GM23338 (cell line): ENCODE results near the gene PHTF2. TPM values are rescaled to one million over a fixed set of nuclear protein-coding genes. Genes with fewer than 3 reads are reported as not detected.
A peak's percentile ranks its signal among the peaks of the same experiment; 100 is the strongest.

ENCODE experiments used
- ATAC-seq: fragments of 200-7000 bp; cut with Tn5 transposase; 3 replicates; pipeline ENCODE4 v1.9.1; 2020
- DNase-seq: peaks from one replicate; pipeline ENCODE4 v3.0.0-alpha.2; 2015; ENCODE audit warnings: low spot score
- H2AFZ ChIP-seq: fragments of 200-600 bp; sonication (generic); 2 replicates; pipeline ENCODE4 v1.8.0; 2016; ENCODE audit warnings: antibody characterized with exemption, mild to moderate bottlenecking, moderate library complexity
- H3F3A ChIP-seq: fragments of 200-600 bp; sonication (generic); replicated peaks from 2 replicates; pipeline ENCODE4 v1.8.0; 2017; ENCODE audit warnings: antibody characterized with exemption, mixed run types, low read depth
- H3K27ac ChIP-seq: fragments of 200-600 bp; sonication (generic); 2 replicates; pipeline ENCODE4 v1.6.1; 2016; ENCODE audit warnings: low read depth
- H3K27me3 ChIP-seq: fragments of 200-600 bp; sonication (generic); 2 replicates; pipeline ENCODE4 v1.8.0; 2016; ENCODE audit warnings: mild to moderate bottlenecking, mixed run types, moderate library complexity; ENCODE audit not compliant: insufficient read depth
- H3K36me3 ChIP-seq: fragments of 200-600 bp; sonication (generic); 2 replicates; pipeline ENCODE4 v1.8.0; 2016; ENCODE audit warnings: mild to moderate bottlenecking; ENCODE audit not compliant: insufficient read depth
- H3K4me1 ChIP-seq: fragments of 200-600 bp; sonication (generic); 2 replicates; pipeline ENCODE4 v1.8.0; 2016; ENCODE audit warnings: mild to moderate bottlenecking, moderate library complexity; ENCODE audit not compliant: insufficient read depth
- H3K4me2 ChIP-seq: fragments of 200-600 bp; sonication (generic); 2 replicates; pipeline ENCODE4 v1.7.1; 2017; ENCODE audit warnings: mixed run types
- H3K4me3 ChIP-seq: fragments of 200-600 bp; sonication (generic); 2 replicates; pipeline ENCODE4 v1.6.1; 2016; ENCODE audit warnings: mixed run types
- H3K79me2 ChIP-seq: fragments of 200-600 bp; sonication (generic); replicated peaks from 2 replicates; pipeline ENCODE4 v1.8.0; 2017; ENCODE audit warnings: mild to moderate bottlenecking; ENCODE audit not compliant: insufficient read depth
- H3K9me2 ChIP-seq: fragments of 200-600 bp; sonication (generic); 2 replicates; pipeline ENCODE4 v1.8.0; 2017; ENCODE audit not compliant: insufficient read depth
- H4K20me1 ChIP-seq: fragments of 200-600 bp; sonication (generic); replicated peaks from 2 replicates; pipeline ENCODE4 v1.8.0; 2017; ENCODE audit warnings: mild to moderate bottlenecking; ENCODE audit not compliant: insufficient read depth
- H3K27ac Mint-ChIP-seq: 2 replicates; pipeline ENCODE4 v1.8.0; 2020; ENCODE audit warnings: inconsistent platforms, mild to moderate bottlenecking, moderate library complexity, mixed read lengths
- H3K27me3 Mint-ChIP-seq: 3 replicates; pipeline ENCODE4 v1.8.0; 2022; ENCODE audit warnings: low read depth, mild to moderate bottlenecking, moderate library complexity, mixed read lengths, inconsistent platforms; ENCODE audit not compliant: insufficient read depth, poor library complexity
- H3K36me3 Mint-ChIP-seq: 3 replicates; pipeline ENCODE4 v1.8.0; 2021; ENCODE audit warnings: low read depth, mild to moderate bottlenecking, inconsistent platforms, moderate library complexity, mixed read lengths
- H3K4me1 Mint-ChIP-seq: 3 replicates; pipeline ENCODE4 v1.8.0; 2020; ENCODE audit warnings: mild to moderate bottlenecking, inconsistent platforms, mixed read lengths
- H3K4me3 Mint-ChIP-seq: 3 replicates; pipeline ENCODE4 v1.8.0; 2021; ENCODE audit warnings: moderate library complexity, mild to moderate bottlenecking, inconsistent platforms, mixed read lengths
- H3K9me3 Mint-ChIP-seq: 3 replicates; pipeline ENCODE4 v1.8.0; 2020; ENCODE audit warnings: moderate library complexity, mild to moderate bottlenecking, inconsistent platforms, mixed read lengths
- POLR2AphosphoS5 ChIP-seq: IDR thresholded peaks from 2 replicates; pipeline ENCODE4 v1.6.1; 2016; ENCODE audit warnings: antibody characterized with exemption, low read depth
- ZNF331 ChIP-seq: fragments of 250-450 bp; sonication (Bioruptor Pico); IDR thresholded peaks from 2 replicates; pipeline ENCODE4 v1.5.0; 2020; ENCODE audit warnings: low read depth, mild to moderate bottlenecking, moderate library complexity
- polyA plus RNA-seq: library from polyadenylated mRNA; unstranded; fragments of >200 nt; fragmentation: Nextera tagmentation; extraction: Ambion mirVana; gene quantifications from 2 replicates; pipeline ENCODE4 v1.2.1, GENCODE V29; 2016
- total RNA-seq: library from RNA; depleted of rRNA; stranded (reverse); fragments of >200 nt; shearing (Covaris generic); gene quantifications from 2 replicates; pipeline ENCODE4 v1.2.3, GENCODE V29; 2014
- TF ChIP-seq, protein P1 (sequence below), 2 experiments: fragments of 200-600 bp in 1 of 2; sonication (generic) in 1 of 2; conservative IDR thresholded peaks; 2 replicates each; pipeline versions ENCODE4 v1.5.1 to v1.6.1; 2016 to 2017; ENCODE audit warnings: antibody characterized with exemption in 2 of 2, low read depth in 2 of 2, mild to moderate bottlenecking in 2 of 2, moderate library complexity in 1 of 2
- TF ChIP-seq, protein P2 (sequence below): IDR thresholded peaks from 2 replicates; pipeline ENCODE4 v1.6.1; 2016; ENCODE audit warnings: antibody characterized with exemption

PHTF2 gene
- total and polyA plus RNA-seq, 2 experiments from 2014 or later: 14.6 to 24.1 TPM

DNA sequence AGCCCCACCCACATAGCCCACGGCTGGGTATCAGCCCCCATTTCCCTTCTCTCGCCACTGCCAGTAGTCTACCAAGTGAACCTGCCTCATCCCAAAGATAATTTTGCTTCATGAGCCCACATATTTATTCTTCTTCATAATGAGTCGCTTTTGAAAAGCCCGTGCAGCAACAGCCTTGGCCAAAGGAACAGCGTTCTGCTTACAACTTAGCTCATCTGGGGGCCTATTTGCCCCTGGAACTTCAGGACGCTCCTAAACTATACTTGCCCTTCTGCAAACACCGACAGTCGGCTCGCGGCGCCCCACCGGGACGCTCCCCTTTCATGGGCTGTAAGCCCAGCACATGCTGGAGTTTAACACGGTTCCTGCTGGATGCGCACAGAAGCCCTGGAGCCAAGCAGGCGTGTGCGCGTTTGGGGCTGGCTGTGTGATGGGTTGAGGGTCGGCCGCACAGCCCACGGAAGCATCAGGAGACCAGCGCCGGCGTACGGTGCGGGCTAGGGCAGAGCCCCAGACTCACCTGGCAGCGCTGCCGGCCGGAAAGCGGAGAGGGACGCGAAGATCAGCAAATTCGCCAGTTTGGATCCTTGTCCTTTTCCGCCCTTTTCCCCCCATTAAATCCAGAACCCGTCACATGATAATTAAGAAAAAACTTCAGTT is 709 bp upstream of the PHTF2 start:
- peaks cover 11% of the 10 kb centered on the region; the same call in 1 of the 2 replicates for H4K20me1 ChIP-seq
- peaks cover 22% of the 10 kb centered on the region for H3K4me1 ChIP-seq
- H3K9me3 Mint-ChIP-seq: no peaks in the 10 kb centered on the region
- H3K27ac Mint-ChIP-seq: peak overlapping the region; percentile 96
- TF ChIP-seq, protein P1, sequence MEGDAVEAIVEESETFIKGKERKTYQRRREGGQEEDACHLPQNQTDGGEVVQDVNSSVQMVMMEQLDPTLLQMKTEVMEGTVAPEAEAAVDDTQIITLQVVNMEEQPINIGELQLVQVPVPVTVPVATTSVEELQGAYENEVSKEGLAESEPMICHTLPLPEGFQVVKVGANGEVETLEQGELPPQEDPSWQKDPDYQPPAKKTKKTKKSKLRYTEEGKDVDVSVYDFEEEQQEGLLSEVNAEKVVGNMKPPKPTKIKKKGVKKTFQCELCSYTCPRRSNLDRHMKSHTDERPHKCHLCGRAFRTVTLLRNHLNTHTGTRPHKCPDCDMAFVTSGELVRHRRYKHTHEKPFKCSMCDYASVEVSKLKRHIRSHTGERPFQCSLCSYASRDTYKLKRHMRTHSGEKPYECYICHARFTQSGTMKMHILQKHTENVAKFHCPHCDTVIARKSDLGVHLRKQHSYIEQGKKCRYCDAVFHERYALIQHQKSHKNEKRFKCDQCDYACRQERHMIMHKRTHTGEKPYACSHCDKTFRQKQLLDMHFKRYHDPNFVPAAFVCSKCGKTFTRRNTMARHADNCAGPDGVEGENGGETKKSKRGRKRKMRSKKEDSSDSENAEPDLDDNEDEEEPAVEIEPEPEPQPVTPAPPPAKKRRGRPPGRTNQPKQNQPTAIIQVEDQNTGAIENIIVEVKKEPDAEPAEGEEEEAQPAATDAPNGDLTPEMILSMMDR (conservative IDR thresholded peaks at IDR 0.05; ENCODE audit: low read depth in 2 of 2): no peak
- TF ChIP-seq, protein P2, sequence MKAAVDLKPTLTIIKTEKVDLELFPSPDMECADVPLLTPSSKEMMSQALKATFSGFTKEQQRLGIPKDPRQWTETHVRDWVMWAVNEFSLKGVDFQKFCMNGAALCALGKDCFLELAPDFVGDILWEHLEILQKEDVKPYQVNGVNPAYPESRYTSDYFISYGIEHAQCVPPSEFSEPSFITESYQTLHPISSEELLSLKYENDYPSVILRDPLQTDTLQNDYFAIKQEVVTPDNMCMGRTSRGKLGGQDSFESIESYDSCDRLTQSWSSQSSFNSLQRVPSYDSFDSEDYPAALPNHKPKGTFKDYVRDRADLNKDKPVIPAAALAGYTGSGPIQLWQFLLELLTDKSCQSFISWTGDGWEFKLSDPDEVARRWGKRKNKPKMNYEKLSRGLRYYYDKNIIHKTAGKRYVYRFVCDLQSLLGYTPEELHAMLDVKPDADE: 0 out of 2 replicates have a peak, but pooled peaks have one; percentile 19
- peak overlapping the region; percentile 45; the same call in 1 of the 2 replicates for H3K27ac ChIP-seq
- no peaks in the 10 kb centered on the region for H3F3A ChIP-seq
- peaks cover 9% of the 10 kb centered on the region for H3K27me3 Mint-ChIP-seq
- H3K9me2 ChIP-seq: no peaks in the 10 kb centered on the region
- H3K36me3 ChIP-seq: no peaks in the 10 kb centered on the region
- DNase-seq: no peak
- H3K4me2 ChIP-seq: peak overlapping the region; percentile 95
- peaks cover 5% of the 10 kb centered on the region; the same call in 2 of the 3 replicates for H3K36me3 Mint-ChIP-seq
- peak; percentile 57 for ATAC-seq
- peaks cover 13% of the 10 kb centered on the region for H3K4me1 Mint-ChIP-seq
- peaks cover 63% of the 10 kb centered on the region for H3K79me2 ChIP-seq
- H2AFZ ChIP-seq: peak overlapping the region; percentile 78
- peak overlapping the region; percentile 92 for H3K4me3 Mint-ChIP-seq
- H3K27me3 ChIP-seq: no peaks in the 10 kb centered on the region
- H3K4me3 ChIP-seq: peak overlapping the region; percentile 87

DNA sequence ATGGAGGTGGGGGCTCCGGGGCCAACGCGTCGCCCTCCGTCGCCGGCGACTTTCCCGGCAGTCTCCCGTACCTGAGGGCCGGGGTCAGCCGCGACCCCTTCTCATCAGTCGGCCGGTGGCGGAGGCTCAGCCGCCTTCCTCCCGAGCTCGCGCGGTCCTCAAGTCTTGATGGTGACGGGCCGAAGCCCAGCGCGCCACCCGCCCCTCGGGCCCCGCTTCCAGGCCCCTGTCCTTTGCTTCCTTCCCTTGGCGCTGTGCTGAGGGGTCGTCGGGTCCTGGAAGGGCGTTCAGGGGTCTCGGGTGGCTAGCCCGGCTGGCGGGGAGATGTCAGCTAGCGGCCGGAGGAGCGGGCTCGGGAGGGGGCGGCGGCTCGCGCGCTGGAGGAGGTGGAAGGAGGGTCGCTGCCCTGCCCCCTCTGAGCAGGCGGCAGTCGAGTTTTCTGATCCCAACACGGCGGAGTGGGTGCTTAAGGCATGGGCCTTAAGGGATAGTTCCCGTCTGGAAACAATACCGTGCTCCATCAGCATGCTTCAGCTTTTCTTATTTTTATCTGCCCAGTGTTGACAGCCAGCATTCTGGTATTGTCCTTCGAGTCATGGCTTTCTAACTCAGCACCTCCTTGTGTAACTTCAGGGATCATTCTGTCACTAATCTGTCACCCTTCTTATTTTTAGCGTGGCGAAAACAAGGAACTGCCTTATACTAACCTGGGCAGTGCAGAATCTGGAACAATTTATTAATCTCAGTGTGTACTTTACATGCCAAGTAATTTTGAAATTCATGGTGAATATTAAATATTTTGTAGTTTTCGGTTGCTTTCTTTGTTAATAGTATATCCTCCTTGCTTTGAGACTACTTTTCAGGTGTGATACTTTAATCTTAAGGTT is 748 bp downstream of the PHTF2 start:
- Histone ChIP-seq H3K4me3 (peak overlapping the region; percentile 80), H3K36me3 (no peaks in the 10 kb centered on the region), H4K20me1 (peaks cover 11% of the 10 kb centered on the region; the same call in 1 of the 2 replicates), H3K79me2 (peaks cover 60% of the 10 kb centered on the region), H3K9me2 (no peaks in the 10 kb centered on the region), H3K4me2 (peak overlapping the region; percentile 90), H2AFZ (peak overlapping the region; percentile 84), H3K27ac (peak overlapping the region; percentile 34; the same call in 1 of the 2 replicates), H3K4me1 (peaks cover 22% of the 10 kb centered on the region), H3F3A (no peaks in the 10 kb centered on the region), H3K27me3 (no peaks in the 10 kb centered on the region)
- peaks cover 5% of the 10 kb centered on the region; the same call in 2 of the 3 replicates for H3K36me3 Mint-ChIP-seq
- peaks cover 9% of the 10 kb centered on the region for H3K27me3 Mint-ChIP-seq
- peak overlapping the region; percentile 92 for H3K4me3 Mint-ChIP-seq
- H3K9me3 Mint-ChIP-seq: no peaks in the 10 kb centered on the region
- H3K4me1 Mint-ChIP-seq: peaks cover 13% of the 10 kb centered on the region
- TF ChIP-seq ZNF331 (no peak), POLR2AphosphoS5 (no peak)
- TF ChIP-seq, protein P1 (conservative IDR thresholded peaks at IDR 0.05; ENCODE audit: low read depth in 2 of 2): 0 out of 4 replicates have a peak, but pooled peaks of 1 of the 2 experiments have one; percentile 1
- peak; percentile 12 for ATAC-seq
- H3K27ac Mint-ChIP-seq: peak overlapping the region; percentile 92; the same call in 1 of the 2 replicates
- peak; percentile 56 for DNase-seq
